ENCODE data around the gene WAC. TPM values are rescaled to one million over a fixed set of nuclear protein-coding genes. Genes with fewer than 3 reads are reported as not detected.
A peak's percentile ranks its signal among the peaks of the same experiment; 100 is the strongest.
"Not testable (repeated sequence)": the region's sequence is repeated elsewhere in the genome, so short reads cannot be mapped to it uniquely, and the experiment has no call there.

Gene WAC
- total RNA-seq, 2 donors from 2014 or later = 119 to 123 TPM

- Mint-ChIP-seq H3K9me3 (no peaks in the 10 kb centered on the region), H3K4me3 (no peak overlapping the region), H3K36me3 (ENCODE audit: low read depth) (no peaks in the 10 kb centered on the region), H3K4me1 (no peaks in the 10 kb centered on the region), H3K27me3 (peaks cover 8% of the 10 kb centered on the region), H3K27ac (no peak overlapping the region)
- ATAC-seq (replicated peaks) = peak; percentile 89
Observed at GRCh38 chr10:28628184-28628893, 95.4 kb downstream of the WAC start.

DNA sequence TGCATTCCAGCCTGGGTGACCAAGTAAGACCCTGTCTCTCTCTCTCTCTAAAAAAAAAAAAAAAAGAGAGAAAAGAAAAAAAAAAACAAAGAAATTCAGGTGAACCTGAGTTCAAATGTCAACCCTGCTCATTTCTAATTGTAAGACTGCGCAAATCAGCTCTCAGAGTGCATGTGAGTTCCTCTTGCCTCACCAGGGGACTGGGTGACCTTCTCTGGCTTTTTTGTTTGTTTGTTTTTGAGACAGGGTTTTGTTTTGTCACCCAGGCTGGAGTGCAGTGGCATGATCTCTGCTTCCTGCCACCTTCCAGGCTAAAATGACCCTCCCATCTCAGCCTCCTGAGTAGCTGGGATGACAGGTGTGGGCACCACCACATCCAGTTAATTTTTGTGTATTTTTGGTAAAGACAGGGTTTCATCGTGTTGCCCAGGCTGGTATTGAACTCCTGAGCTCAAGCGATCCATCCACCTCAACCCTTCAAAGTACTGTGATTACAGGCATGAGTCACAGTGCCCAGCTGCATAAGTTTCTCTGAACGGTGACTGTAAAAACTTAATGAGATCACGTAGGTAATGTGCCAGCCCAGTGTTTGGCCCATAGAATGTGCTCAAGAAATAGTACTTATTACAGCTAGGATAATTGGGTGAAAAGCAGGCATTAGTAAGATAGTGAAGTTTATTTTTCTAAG is 99.1 kb downstream of the WAC start:
- Mint-ChIP-seq H3K27me3 (peaks cover 17% of the 10 kb centered on the region), H3K9me3 (no peaks in the 10 kb centered on the region), H3K27ac (no peak overlapping the region), H3K4me1 (no peaks in the 10 kb centered on the region), H3K36me3 (ENCODE audit: low read depth) (no peaks in the 10 kb centered on the region), H3K4me3 (no peak overlapping the region)
- no peak for ATAC-seq (replicated peaks)

GRCh38 chr10:28632584-28632945 is 99.6 kb downstream of the WAC start:
- no peaks in the 10 kb centered on the region for H3K36me3 Mint-ChIP-seq (ENCODE audit: low read depth)
- H3K4me1 Mint-ChIP-seq = no peaks in the 10 kb centered on the region
- peaks cover 17% of the 10 kb centered on the region for H3K27me3 Mint-ChIP-seq
- no peak overlapping the region for H3K27ac Mint-ChIP-seq
- no peak overlapping the region for H3K4me3 Mint-ChIP-seq
- H3K9me3 Mint-ChIP-seq = peaks cover 3% of the 10 kb centered on the region
- no peak for ATAC-seq (replicated peaks)

GRCh38 chr10:28633750-28634149 is 100.8 kb downstream of the WAC start:
- peaks cover 4% of the 10 kb centered on the region for H3K9me3 Mint-ChIP-seq

GRCh38 chr10:28637346-28637745 is 104.4 kb downstream of the WAC start:
- H3K27ac Mint-ChIP-seq = no peak overlapping the region
- no peaks in the 10 kb centered on the region for H3K4me1 Mint-ChIP-seq
- no peaks in the 10 kb centered on the region for H3K36me3 Mint-ChIP-seq (ENCODE audit: low read depth)
- H3K27me3 Mint-ChIP-seq = peaks cover 12% of the 10 kb centered on the region
- no peak for ATAC-seq (replicated peaks)
- no peak overlapping the region for H3K4me3 Mint-ChIP-seq
- peaks cover 4% of the 10 kb centered on the region for H3K9me3 Mint-ChIP-seq

More at GRCh38 chr10:28633750-28634149, 100.8 kb downstream of the WAC start:
- Mint-ChIP-seq H3K36me3 (ENCODE audit: low read depth) (no peaks in the 10 kb centered on the region), H3K27ac (no peak overlapping the region), H3K27me3 (peaks cover 17% of the 10 kb centered on the region), H3K4me3 (no peak overlapping the region), H3K4me1 (no peaks in the 10 kb centered on the region)
- ATAC-seq (replicated peaks) = no peak

- Mint-ChIP-seq H3K27ac (no peak overlapping the region), H3K27me3 (peaks cover 14% of the 10 kb centered on the region), H3K4me3 (no peak overlapping the region), H3K4me1 (no peaks in the 10 kb centered on the region), H3K36me3 (ENCODE audit: low read depth) (no peaks in the 10 kb centered on the region), H3K9me3 (peaks cover 4% of the 10 kb centered on the region)
- ATAC-seq (replicated peaks) = no peak
Observed at GRCh38 chr10:28638392-28638791, 105.5 kb downstream of the WAC start.

DNA sequence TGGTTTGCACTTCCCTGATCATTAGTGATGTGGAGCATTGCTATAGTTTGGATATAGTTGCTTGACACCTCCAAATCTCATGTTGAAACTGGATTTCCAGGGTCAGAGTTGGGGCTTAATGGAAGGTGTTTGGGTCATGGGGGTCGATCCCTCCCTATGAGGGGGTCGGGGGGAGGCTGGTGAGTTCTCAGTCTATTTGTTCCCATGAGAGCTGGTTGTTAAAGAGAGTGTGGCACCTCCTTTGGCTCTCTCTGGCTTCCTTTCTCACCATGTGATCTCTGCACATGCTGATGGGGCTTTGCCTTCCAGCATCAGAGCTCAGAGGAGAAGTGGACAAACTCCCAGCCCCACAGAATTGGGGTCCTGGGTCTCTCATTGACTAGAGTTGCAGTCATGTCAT is 107.6 kb downstream of the WAC start:
- Mint-ChIP-seq H3K27me3 (peaks cover 7% of the 10 kb centered on the region), H3K4me1 (no peaks in the 10 kb centered on the region), H3K27ac (no peak overlapping the region), H3K4me3 (no peak overlapping the region), H3K36me3 (ENCODE audit: low read depth) (no peaks in the 10 kb centered on the region), H3K9me3 (peaks cover 4% of the 10 kb centered on the region)
- no peak for ATAC-seq (replicated peaks)

GRCh38 chr10:28644647-28645046 is 111.7 kb downstream of the WAC start:
- H3K36me3 Mint-ChIP-seq (ENCODE audit: low read depth) = no peaks in the 10 kb centered on the region
- H3K4me3 Mint-ChIP-seq = no peak overlapping the region
- no peaks in the 10 kb centered on the region for H3K4me1 Mint-ChIP-seq
- ATAC-seq (replicated peaks) = no peak
- H3K9me3 Mint-ChIP-seq = no peaks in the 10 kb centered on the region
- H3K27me3 Mint-ChIP-seq = peaks cover 4% of the 10 kb centered on the region
- H3K27ac Mint-ChIP-seq = no peak overlapping the region

DNA sequence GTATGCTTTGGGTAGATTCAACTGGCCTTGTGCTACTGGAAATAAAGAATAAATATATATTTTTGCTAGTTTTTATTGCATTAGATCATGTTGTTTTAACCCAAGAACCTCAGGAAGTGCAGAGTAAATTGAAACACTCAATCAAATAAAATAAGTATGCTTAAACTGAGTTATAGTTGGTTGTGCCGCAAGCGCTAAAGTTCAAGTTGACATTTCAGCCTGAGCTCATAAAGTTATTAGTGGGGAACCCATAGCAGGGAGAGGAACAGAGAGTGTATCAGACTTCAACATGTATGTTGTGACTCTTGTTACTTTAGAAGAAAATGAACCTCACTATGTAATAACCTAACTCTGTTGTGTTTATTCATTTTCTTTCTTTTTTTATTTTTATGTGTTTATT is 119.2 kb downstream of the WAC start:
- Mint-ChIP-seq H3K9me3 (no peaks in the 10 kb centered on the region), H3K4me1 (no peaks in the 10 kb centered on the region), H3K4me3 (no peak overlapping the region), H3K27ac (no peak overlapping the region), H3K36me3 (ENCODE audit: low read depth) (no peaks in the 10 kb centered on the region), H3K27me3 (peaks cover 8% of the 10 kb centered on the region)
- ATAC-seq (replicated peaks) = no peak

DNA sequence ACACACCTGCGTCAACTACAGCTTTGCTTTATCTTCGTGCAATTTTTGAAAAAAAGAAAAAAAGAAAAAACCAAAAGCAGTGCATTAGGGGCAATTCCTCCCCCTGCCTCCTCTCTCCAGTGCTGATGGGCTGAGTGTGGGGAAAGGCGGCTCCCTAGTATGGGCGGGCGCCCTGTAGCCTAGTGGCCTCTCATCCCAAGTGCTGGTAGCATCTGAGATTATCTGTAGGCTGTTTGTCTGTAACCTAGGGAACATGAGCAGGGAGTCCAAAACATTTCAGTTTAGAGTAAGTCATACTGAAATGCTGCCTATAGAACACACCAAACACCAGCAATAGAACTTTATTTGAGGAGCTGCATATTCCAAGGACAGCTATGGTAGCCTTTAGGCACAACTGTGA is 119.8 kb downstream of the WAC start:
- Mint-ChIP-seq H3K27me3 (peaks cover 8% of the 10 kb centered on the region), H3K4me1 (no peaks in the 10 kb centered on the region), H3K9me3 (no peaks in the 10 kb centered on the region), H3K36me3 (ENCODE audit: low read depth) (no peaks in the 10 kb centered on the region), H3K27ac (no peak overlapping the region), H3K4me3 (no peak overlapping the region)
- no peak for ATAC-seq (replicated peaks)

DNA sequence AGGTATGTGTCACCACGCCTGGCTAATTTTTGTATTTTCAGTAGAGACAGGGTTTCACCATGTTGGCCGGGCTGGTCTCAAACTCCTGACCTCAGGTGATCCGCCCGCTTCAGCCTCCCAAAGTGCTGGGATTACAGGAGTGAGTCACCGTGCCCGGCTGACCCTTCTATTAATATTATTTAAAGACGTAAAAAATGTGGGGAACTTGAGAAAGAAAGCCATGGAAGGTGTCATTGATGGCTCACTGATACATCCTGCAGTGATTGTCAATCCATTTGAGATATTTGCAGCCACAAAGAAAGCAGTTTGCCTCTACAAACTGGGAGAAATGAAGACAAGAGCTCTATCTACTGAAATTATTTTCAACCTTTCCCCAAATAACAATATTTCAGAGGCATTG is 125.9 kb downstream of the WAC start:
- not testable (repeated sequence) for H3K9me3 Mint-ChIP-seq; H3K27me3 Mint-ChIP-seq; H3K27ac Mint-ChIP-seq; H3K36me3 Mint-ChIP-seq (ENCODE audit: low read depth); H3K4me1 Mint-ChIP-seq; ATAC-seq (replicated peaks); H3K4me3 Mint-ChIP-seq

DNA sequence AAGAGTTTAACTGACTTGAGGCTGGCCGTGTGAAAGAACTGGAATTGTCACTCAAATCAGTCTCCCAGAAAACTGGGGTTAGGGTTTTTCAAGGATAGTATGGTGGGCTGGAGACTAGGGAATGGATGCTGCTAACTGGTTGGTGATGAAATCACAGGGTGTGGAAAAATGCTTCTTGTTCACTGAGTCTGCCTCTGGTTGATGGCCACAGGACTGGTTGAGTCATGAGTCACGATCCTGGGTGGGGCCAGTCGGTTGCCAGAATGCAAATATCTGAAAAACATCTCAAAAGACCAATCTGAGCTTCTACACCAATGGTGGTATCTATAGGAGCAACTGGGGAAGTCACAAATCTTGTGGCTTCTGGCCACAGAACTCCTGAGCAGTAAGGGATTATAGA is 128.1 kb downstream of the WAC start:
- Mint-ChIP-seq H3K9me3 (no peaks in the 10 kb centered on the region), H3K27ac (no peak overlapping the region), H3K4me3 (no peak overlapping the region), H3K4me1 (no peaks in the 10 kb centered on the region), H3K36me3 (ENCODE audit: low read depth) (no peaks in the 10 kb centered on the region), H3K27me3 (peaks cover 17% of the 10 kb centered on the region)
- no peak for ATAC-seq (replicated peaks)

- Mint-ChIP-seq H3K9me3 (no peaks in the 10 kb centered on the region), H3K27me3 (peaks cover 34% of the 10 kb centered on the region), H3K36me3 (ENCODE audit: low read depth) (no peaks in the 10 kb centered on the region), H3K4me3 (no peak overlapping the region), H3K27ac (no peak overlapping the region), H3K4me1 (peaks cover 5% of the 10 kb centered on the region)
- ATAC-seq (replicated peaks) = peak; percentile 79
Observed at GRCh38 chr10:28663576-28664368, 130.9 kb downstream of the WAC start.

- Mint-ChIP-seq H3K4me1 (peaks cover 5% of the 10 kb centered on the region), H3K9me3 (no peaks in the 10 kb centered on the region), H3K36me3 (ENCODE audit: low read depth) (no peaks in the 10 kb centered on the region), H3K27ac (no peak overlapping the region), H3K27me3 (peaks cover 39% of the 10 kb centered on the region), H3K4me3 (no peak overlapping the region)
- no peak for ATAC-seq (replicated peaks)
Observed at GRCh38 chr10:28664369-28664740, 131.4 kb downstream of the WAC start.
